ENCODE data around the gene ZWILCH.

The ZWILCH gene

DNA sequence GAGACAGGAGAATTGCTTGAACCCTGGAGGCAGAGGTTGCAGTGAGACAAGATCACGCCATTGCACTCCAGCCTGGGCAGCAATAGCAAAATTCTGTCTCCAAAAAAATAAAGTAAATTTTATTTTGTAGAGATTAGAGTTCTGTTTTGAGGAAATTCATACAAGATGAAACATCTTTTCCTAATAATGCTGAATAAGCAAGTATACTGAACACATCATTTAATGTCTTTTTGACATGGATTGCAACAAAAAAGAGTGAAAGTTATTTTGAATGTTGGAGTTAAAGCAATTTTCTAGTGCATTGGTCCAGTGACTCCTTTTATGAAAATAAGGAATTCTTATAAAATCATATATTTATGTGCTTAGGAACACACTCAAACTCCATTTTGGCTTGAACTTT, 40.1 kb downstream of the ZWILCH start:
- H3K4me2 ChIP-seq (ENCODE audit: low read depth, low read length, poor library complexity, severe bottlenecking) = no peak overlapping the region
- no peak overlapping the region for H3K9ac ChIP-seq (ENCODE audit: low read depth, low read length, poor library complexity, severe bottlenecking)
- no peaks in the 10 kb centered on the region for H4K20me1 ChIP-seq (ENCODE audit: insufficient read depth, low read length, poor library complexity, severe bottlenecking)
- no peak overlapping the region for H3K4me3 ChIP-seq (ENCODE audit: low read length, poor library complexity, severe bottlenecking)
- no peaks in the 10 kb centered on the region for H3K79me2 ChIP-seq (ENCODE audit: insufficient read depth, low read length)
- no peaks in the 10 kb centered on the region for H3K9me2 ChIP-seq (replicated peaks; ENCODE audit: low read depth, low read length)
- H3K4me1 ChIP-seq (ENCODE audit: insufficient read depth, low read length, poor library complexity, severe bottlenecking) = no peaks in the 10 kb centered on the region
- H2AFZ ChIP-seq (ENCODE audit: low read length) = no peak overlapping the region
- H3K9me3 ChIP-seq (ENCODE audit: insufficient read depth, low read depth, low read length) = no peaks in the 10 kb centered on the region
- H3K36me3 ChIP-seq (ENCODE audit: insufficient read depth, low read length) = peaks cover 20% of the 10 kb centered on the region; the same call in 1 of the 2 replicates
- H3F3A ChIP-seq (ENCODE audit: low read depth) = no peaks in the 10 kb centered on the region
- TF ChIP-seq EZH2phosphoT487 (IDR thresholded peaks at IDR 0.05; ENCODE audit: borderline replicate concordance) = no peak
- TF ChIP-seq, protein P1, sequence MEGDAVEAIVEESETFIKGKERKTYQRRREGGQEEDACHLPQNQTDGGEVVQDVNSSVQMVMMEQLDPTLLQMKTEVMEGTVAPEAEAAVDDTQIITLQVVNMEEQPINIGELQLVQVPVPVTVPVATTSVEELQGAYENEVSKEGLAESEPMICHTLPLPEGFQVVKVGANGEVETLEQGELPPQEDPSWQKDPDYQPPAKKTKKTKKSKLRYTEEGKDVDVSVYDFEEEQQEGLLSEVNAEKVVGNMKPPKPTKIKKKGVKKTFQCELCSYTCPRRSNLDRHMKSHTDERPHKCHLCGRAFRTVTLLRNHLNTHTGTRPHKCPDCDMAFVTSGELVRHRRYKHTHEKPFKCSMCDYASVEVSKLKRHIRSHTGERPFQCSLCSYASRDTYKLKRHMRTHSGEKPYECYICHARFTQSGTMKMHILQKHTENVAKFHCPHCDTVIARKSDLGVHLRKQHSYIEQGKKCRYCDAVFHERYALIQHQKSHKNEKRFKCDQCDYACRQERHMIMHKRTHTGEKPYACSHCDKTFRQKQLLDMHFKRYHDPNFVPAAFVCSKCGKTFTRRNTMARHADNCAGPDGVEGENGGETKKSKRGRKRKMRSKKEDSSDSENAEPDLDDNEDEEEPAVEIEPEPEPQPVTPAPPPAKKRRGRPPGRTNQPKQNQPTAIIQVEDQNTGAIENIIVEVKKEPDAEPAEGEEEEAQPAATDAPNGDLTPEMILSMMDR (conservative IDR thresholded peaks at IDR 0.05; ENCODE audit: low read length) = no peak
- H3K27me3 ChIP-seq (ENCODE audit: insufficient read depth, low read length, poor library complexity, severe bottlenecking) = no peaks in the 10 kb centered on the region

- no peaks in the 10 kb centered on the region for H3F3A ChIP-seq (ENCODE audit: low read depth)
- H3K36me3 ChIP-seq (ENCODE audit: insufficient read depth, low read length) = peaks cover 4% of the 10 kb centered on the region; the same call in 1 of the 2 replicates
- no peak overlapping the region for H3K4me2 ChIP-seq (ENCODE audit: low read depth, low read length, poor library complexity, severe bottlenecking)
- TF ChIP-seq, protein P1 (conservative IDR thresholded peaks at IDR 0.05; ENCODE audit: low read length) = no peak
- no peak for TF ChIP-seq EZH2phosphoT487 (IDR thresholded peaks at IDR 0.05; ENCODE audit: borderline replicate concordance)
- H3K4me1 ChIP-seq (ENCODE audit: insufficient read depth, low read length, poor library complexity, severe bottlenecking) = no peaks in the 10 kb centered on the region
- no peaks in the 10 kb centered on the region for H3K79me2 ChIP-seq (ENCODE audit: insufficient read depth, low read length)
- no peak overlapping the region for H2AFZ ChIP-seq (ENCODE audit: low read length)
- no peaks in the 10 kb centered on the region for H3K9me2 ChIP-seq (replicated peaks; ENCODE audit: low read depth, low read length)
- H4K20me1 ChIP-seq (ENCODE audit: insufficient read depth, low read length, poor library complexity, severe bottlenecking) = no peaks in the 10 kb centered on the region
- no peaks in the 10 kb centered on the region for H3K9me3 ChIP-seq (ENCODE audit: insufficient read depth, low read depth, low read length)
- H3K27me3 ChIP-seq (ENCODE audit: insufficient read depth, low read length, poor library complexity, severe bottlenecking) = no peaks in the 10 kb centered on the region
- no peak overlapping the region for H3K4me3 ChIP-seq (ENCODE audit: low read length, poor library complexity, severe bottlenecking)
- H3K9ac ChIP-seq (ENCODE audit: low read depth, low read length, poor library complexity, severe bottlenecking) = no peak overlapping the region
Measured at GRCh38 chr15:66555685-66556084, 50.6 kb downstream of the ZWILCH start.

GRCh38 chr15:66558271-66558670, 53.1 kb downstream of the ZWILCH start:
- H3K4me2 ChIP-seq (ENCODE audit: low read depth, low read length, poor library complexity, severe bottlenecking) = no peak overlapping the region
- H3K9ac ChIP-seq (ENCODE audit: low read depth, low read length, poor library complexity, severe bottlenecking) = no peak overlapping the region
- H3K9me2 ChIP-seq (replicated peaks; ENCODE audit: low read depth, low read length) = no peaks in the 10 kb centered on the region
- H3K9me3 ChIP-seq (ENCODE audit: insufficient read depth, low read depth, low read length) = no peaks in the 10 kb centered on the region
- H2AFZ ChIP-seq (ENCODE audit: low read length) = no peak overlapping the region
- H3K36me3 ChIP-seq (ENCODE audit: insufficient read depth, low read length) = no peaks in the 10 kb centered on the region
- H3F3A ChIP-seq (ENCODE audit: low read depth) = no peaks in the 10 kb centered on the region
- H3K79me2 ChIP-seq (ENCODE audit: insufficient read depth, low read length) = no peaks in the 10 kb centered on the region
- TF ChIP-seq EZH2phosphoT487 (IDR thresholded peaks at IDR 0.05; ENCODE audit: borderline replicate concordance) = no peak
- TF ChIP-seq, protein P1 (conservative IDR thresholded peaks at IDR 0.05; ENCODE audit: low read length) = no peak
- H3K4me1 ChIP-seq (ENCODE audit: insufficient read depth, low read length, poor library complexity, severe bottlenecking) = no peaks in the 10 kb centered on the region
- no peaks in the 10 kb centered on the region for H4K20me1 ChIP-seq (ENCODE audit: insufficient read depth, low read length, poor library complexity, severe bottlenecking)
- H3K27me3 ChIP-seq (ENCODE audit: insufficient read depth, low read length, poor library complexity, severe bottlenecking) = no peaks in the 10 kb centered on the region
- H3K4me3 ChIP-seq (ENCODE audit: low read length, poor library complexity, severe bottlenecking) = no peak overlapping the region

Data from Loucy (cell line).